Neuronal stem cell (in vitro differentiated cells): ENCODE measurements around the gene ZNF652.

ENCODE experiments used
- DNase-seq: peaks from one replicate; pipeline ENCODE4 v3.0.0-alpha.2; 2013; ENCODE audit warnings: low spot score
- H2AFZ ChIP-seq: one replicate; pipeline ENCODE4 v1.6.1; 2013; ENCODE audit warnings: mild to moderate bottlenecking, low read length, inconsistent platforms
- H2AK5ac ChIP-seq: 2 replicates; pipeline ENCODE4 v1.6.1; 2013; ENCODE audit warnings: low read depth, mild to moderate bottlenecking, inconsistent platforms, low read length, moderate library complexity, mixed read lengths
- H2BK120ac ChIP-seq: 2 replicates; pipeline ENCODE4 v1.6.1; 2013; ENCODE audit warnings: low read depth, mild to moderate bottlenecking, inconsistent platforms, low read length, moderate library complexity, mixed read lengths
- H2BK12ac ChIP-seq: one replicate; pipeline ENCODE4 v1.6.1; 2013; ENCODE audit warnings: low read length, inconsistent platforms
- H2BK15ac ChIP-seq: 2 replicates; pipeline ENCODE4 v1.6.1; 2013; ENCODE audit warnings: mild to moderate bottlenecking, low read length, inconsistent platforms, mixed read lengths
- H2BK5ac ChIP-seq: one replicate; pipeline ENCODE4 v1.6.1; 2013; ENCODE audit warnings: inconsistent platforms, mild to moderate bottlenecking, low read length, moderate library complexity
- H3K14ac ChIP-seq: one replicate; pipeline ENCODE4 v1.6.1; 2013; ENCODE audit warnings: low read length, inconsistent platforms
- H3K18ac ChIP-seq: 2 replicates; pipeline ENCODE4 v1.6.1; 2013; ENCODE audit warnings: low read length, inconsistent platforms
- H3K23ac ChIP-seq: 2 replicates; pipeline ENCODE4 v1.6.1; 2013; ENCODE audit warnings: low read depth, mild to moderate bottlenecking, mixed read lengths, low read length, inconsistent platforms; ENCODE audit not compliant: poor library complexity
- H3K27ac ChIP-seq: replicated peaks from 3 replicates; pipeline ENCODE4 v1.5.1; 2013; ENCODE audit warnings: low read length, inconsistent platforms
- H3K27me3 ChIP-seq, 3 experiments: 2 replicates each; pipeline ENCODE4 v1.6.1; 2013; ENCODE audit warnings: low read length in 3 of 3, mild to moderate bottlenecking in 2 of 3, inconsistent platforms in 1 of 3, low read depth in 1 of 3, mixed read lengths in 1 of 3, moderate library complexity in 1 of 3; ENCODE audit not compliant: control insufficient read depth in 3 of 3, insufficient read depth in 3 of 3
- H3K36me3 ChIP-seq, 2 donors: replicated peaks in 1 of 2; 2 replicates each; pipeline ENCODE4 v1.6.1; 2013; ENCODE audit warnings: low read length in 2 of 2; ENCODE audit not compliant: control insufficient read depth in 2 of 2, insufficient read depth in 2 of 2
- H3K4ac ChIP-seq: 2 replicates; pipeline ENCODE4 v1.6.1; 2013; ENCODE audit warnings: inconsistent platforms, mild to moderate bottlenecking, low read length, moderate library complexity
- H3K4me1 ChIP-seq, 2 donors: 1 replicate in 1 of 2; 2 replicates in 1 of 2; pipeline ENCODE4 v1.6.1; 2013; ENCODE audit warnings: low read length in 2 of 2, low read depth in 1 of 2; ENCODE audit not compliant: control insufficient read depth in 2 of 2, insufficient read depth in 1 of 2
- H3K4me2 ChIP-seq: one replicate; pipeline ENCODE4 v1.6.1; 2013; ENCODE audit warnings: mild to moderate bottlenecking, low read length, inconsistent platforms; ENCODE audit not compliant: insufficient read depth, poor library complexity, severe bottlenecking
- H3K4me3 ChIP-seq, 2 donors: 2 replicates each; pipeline ENCODE4 v1.5.1; 2013; ENCODE audit warnings: low read length in 2 of 2, mild to moderate bottlenecking in 2 of 2, inconsistent platforms in 1 of 2, moderate library complexity in 1 of 2
- H3K79me1 ChIP-seq: one replicate; pipeline ENCODE4 v1.6.1; 2013; ENCODE audit warnings: low read depth, mild to moderate bottlenecking, inconsistent platforms, low read length, moderate library complexity
- H3K9ac ChIP-seq: one replicate; pipeline ENCODE4 v1.6.1; 2013; ENCODE audit warnings: mild to moderate bottlenecking, low read depth, low read length, inconsistent platforms; ENCODE audit not compliant: poor library complexity
- H3K9me3 ChIP-seq, 2 donors: replicated peaks in 1 of 2; 2 replicates each; pipeline versions ENCODE3 to v1.6.1; 2013; ENCODE audit warnings: low read length in 2 of 2, mild to moderate bottlenecking in 2 of 2, inconsistent platforms in 1 of 2, low read depth in 1 of 2, mixed read lengths in 1 of 2, moderate library complexity in 1 of 2; ENCODE audit not compliant: control insufficient read depth in 2 of 2, insufficient read depth in 1 of 2
- H4K8ac ChIP-seq: one replicate; pipeline ENCODE4 v1.6.1; 2013; ENCODE audit warnings: low read depth, mild to moderate bottlenecking, inconsistent platforms, low read length, moderate library complexity
- H4K91ac ChIP-seq: one replicate; pipeline ENCODE4 v1.6.1; 2013; ENCODE audit warnings: low read length, low read depth, mild to moderate bottlenecking, inconsistent platforms; ENCODE audit not compliant: poor library complexity
- WGBS, 2 donors: extraction: QIAGEN DNeasy Blood & Tissue Kit; methylation state at CpG; one replicate each; pipeline ENCODE4 v1.1.7; 2013; ENCODE audit warnings: missing lambda C conversion rate in 2 of 2, mixed read lengths in 1 of 2; ENCODE audit not compliant: insufficient read length in 2 of 2, insufficient replicate concordance in 1 of 2; ENCODE audit errors: extremely low coverage in 2 of 2; 5-methylcytosine and 5-hydroxymethylcytosine counted together

The ZNF652 gene

DNA sequence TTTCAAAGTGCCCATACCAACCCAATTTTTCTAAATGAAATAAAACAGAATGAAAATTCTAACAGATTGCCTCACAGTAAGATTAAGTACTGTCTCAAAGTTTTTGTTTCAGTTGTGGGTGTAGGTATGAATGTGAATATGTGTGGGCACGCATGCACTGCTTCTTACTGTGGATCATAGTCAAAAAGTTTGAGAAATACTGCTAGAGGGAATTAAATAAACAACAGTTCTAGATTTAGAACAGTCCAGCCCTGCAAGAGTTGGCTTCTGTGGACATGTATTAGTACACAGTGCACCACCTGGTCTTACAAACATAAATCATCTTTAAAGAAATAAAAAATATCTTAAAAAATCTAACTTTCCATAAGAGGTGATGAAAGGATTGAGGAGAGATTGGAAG lies 8.4 kb downstream of the ZNF652 start:
- peaks cover 3% of the 10 kb centered on the region for H3K79me1 ChIP-seq
- H3K14ac ChIP-seq = no peak overlapping the region
- no peak overlapping the region for H3K9ac ChIP-seq
- H3K4ac ChIP-seq = no peak overlapping the region
- H2BK5ac ChIP-seq = no peak overlapping the region
- H3K4me2 ChIP-seq = no peak overlapping the region
- no peaks in the 10 kb centered on the region for H3K36me3 ChIP-seq
- no peaks in the 10 kb centered on the region for H3K4me1 ChIP-seq
- H3K27me3 ChIP-seq = no peaks in the 10 kb centered on the region
- peaks cover 2 to 5% of the 10 kb centered on the region in 2 donors for H3K9me3 ChIP-seq
- no CpG with 5 or more reads among the region's 1 CpG for WGBS, 2 donors
- no peak overlapping the region for H3K18ac ChIP-seq
- H2BK12ac ChIP-seq = no peak overlapping the region
- no peak overlapping the region for H2BK120ac ChIP-seq
- no peak overlapping the region for H3K27ac ChIP-seq
- no peak overlapping the region for H2AK5ac ChIP-seq
- H2BK15ac ChIP-seq = no peak overlapping the region
- H2AFZ ChIP-seq = no peak overlapping the region
- H3K23ac ChIP-seq = no peak overlapping the region
- DNase-seq = no peak
- no peak overlapping the region for H3K4me3 ChIP-seq
- no peak overlapping the region for H4K91ac ChIP-seq
- H4K8ac ChIP-seq = no peak overlapping the region

DNA sequence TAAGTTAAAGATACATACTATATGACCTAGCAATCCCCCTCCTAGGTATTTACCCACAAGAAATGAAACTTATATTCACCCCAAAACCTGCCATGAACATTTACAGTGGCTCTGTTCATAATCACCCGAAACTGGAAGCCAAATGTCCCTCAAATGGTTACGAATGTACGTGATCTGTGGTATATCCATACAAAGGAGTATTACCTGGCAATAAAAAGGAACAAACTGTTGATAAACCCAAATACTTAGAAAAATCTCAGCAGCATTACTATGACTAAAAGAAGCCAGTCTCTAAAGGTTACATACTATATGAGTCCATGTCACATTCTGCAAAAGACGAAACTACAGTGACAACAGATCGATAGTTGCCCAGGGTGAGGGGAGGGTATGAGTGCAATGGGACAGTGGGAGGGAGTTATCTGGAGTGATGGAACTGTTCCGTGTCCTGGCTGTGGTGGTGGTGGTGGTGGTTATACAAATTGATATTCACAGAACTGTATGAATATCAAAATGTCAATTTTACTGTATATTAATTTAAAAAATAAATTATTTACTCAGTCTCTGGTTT lies 9.4 kb downstream of the ZNF652 start:
- no peaks in the 10 kb centered on the region for H3K4me1 ChIP-seq
- H2BK5ac ChIP-seq = no peak overlapping the region
- no peak overlapping the region for H2BK120ac ChIP-seq
- no peak overlapping the region for H3K4ac ChIP-seq
- H2AK5ac ChIP-seq = no peak overlapping the region
- DNase-seq = no peak
- no peak overlapping the region for H2BK12ac ChIP-seq
- no peak overlapping the region for H3K23ac ChIP-seq
- H2AFZ ChIP-seq = no peak overlapping the region
- H3K14ac ChIP-seq = no peak overlapping the region
- no peak overlapping the region for H3K4me3 ChIP-seq
- H3K9me3 ChIP-seq = peaks cover 2 to 5% of the 10 kb centered on the region in 2 donors
- no peak overlapping the region for H2BK15ac ChIP-seq
- H4K8ac ChIP-seq = no peak overlapping the region
- no peak overlapping the region for H3K18ac ChIP-seq
- H3K9ac ChIP-seq = no peak overlapping the region
- peaks cover 3% of the 10 kb centered on the region for H3K79me1 ChIP-seq
- H3K27ac ChIP-seq = no peak overlapping the region
- no peaks in the 10 kb centered on the region for H3K36me3 ChIP-seq
- H4K91ac ChIP-seq = no peak overlapping the region
- no peaks in the 10 kb centered on the region for H3K27me3 ChIP-seq
- no peak overlapping the region for H3K4me2 ChIP-seq
- WGBS, 2 donors = no CpG with 5 or more reads among the region's 6 CpGs

DNA sequence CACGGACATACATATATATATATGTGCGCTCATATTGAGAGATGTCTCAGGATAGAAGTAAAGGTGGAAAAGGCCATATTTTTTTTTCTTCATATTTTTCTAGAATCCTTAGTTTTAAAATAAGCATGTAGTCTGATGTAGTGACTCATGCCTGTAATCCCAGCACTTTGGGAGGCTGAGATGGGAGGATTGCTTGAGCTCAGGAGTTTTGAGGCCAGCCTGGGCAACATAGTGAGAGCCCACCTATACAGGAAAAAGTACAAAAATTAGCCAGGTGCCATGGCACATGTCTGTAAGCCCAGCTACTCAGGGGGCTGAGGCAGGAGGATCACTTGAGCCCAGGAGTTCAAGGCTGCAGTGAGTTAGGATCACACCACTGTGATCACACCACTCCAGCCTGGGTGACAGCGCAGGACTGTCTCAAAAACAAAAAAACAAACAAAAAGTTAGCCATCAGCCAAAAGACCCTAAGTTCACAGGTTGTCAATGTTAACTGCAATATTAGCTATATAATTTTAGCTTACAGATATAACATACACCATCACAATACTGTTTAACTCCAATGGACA lies 10.4 kb downstream of the ZNF652 start:
- DNase-seq = no peak

DNA sequence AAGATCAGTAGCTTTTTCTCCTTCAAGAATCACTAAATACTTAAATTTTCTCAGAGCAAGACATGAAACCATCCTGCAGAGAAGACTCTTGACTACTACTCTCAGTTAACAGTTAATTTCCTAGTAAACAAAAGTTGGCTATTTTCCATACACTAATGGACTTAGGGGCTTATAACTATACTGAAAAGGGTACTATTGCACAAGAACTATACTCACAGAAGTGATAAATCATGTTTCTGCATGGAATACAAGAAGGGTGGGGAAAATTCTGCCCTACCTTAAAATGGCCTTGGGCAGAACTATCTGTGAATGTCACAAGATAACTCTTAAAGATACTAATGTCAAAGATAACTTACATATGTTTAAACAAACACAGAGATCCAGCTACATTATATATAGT lies 12.5 kb downstream of the ZNF652 start:
- Histone ChIP-seq H3K23ac (no peak overlapping the region), H3K9me3 (peaks cover 2 to 5% of the 10 kb centered on the region in 2 donors), H3K27me3 (no peaks in the 10 kb centered on the region), H3K9ac (no peak overlapping the region), H2BK15ac (no peak overlapping the region), H2BK12ac (no peak overlapping the region), H3K79me1 (peaks cover 2% of the 10 kb centered on the region), H3K4me1 (no peaks in the 10 kb centered on the region), H3K4me2 (no peak overlapping the region), H4K91ac (no peak overlapping the region), H4K8ac (no peak overlapping the region), H3K14ac (no peak overlapping the region), H2BK120ac (no peak overlapping the region), H3K36me3 (no peaks in the 10 kb centered on the region), H3K4me3 (no peak overlapping the region), H2AK5ac (no peak overlapping the region), H3K27ac (no peak overlapping the region), H3K4ac (no peak overlapping the region), H3K18ac (no peak overlapping the region), H2BK5ac (no peak overlapping the region), H2AFZ (no peak overlapping the region)
- DNase-seq = no peak

More for the DNA sequence above, 10.4 kb downstream of the ZNF652 start:
- Histone ChIP-seq H3K79me1 (peaks cover 2% of the 10 kb centered on the region), H3K14ac (no peak overlapping the region), H2BK12ac (no peak overlapping the region), H3K23ac (no peak overlapping the region), H3K9me3 (peaks cover 2 to 5% of the 10 kb centered on the region in 2 donors), H3K27me3 (no peaks in the 10 kb centered on the region), H3K18ac (no peak overlapping the region), H4K91ac (no peak overlapping the region), H3K4me3 (no peak overlapping the region), H3K4me1 (no peaks in the 10 kb centered on the region), H3K9ac (no peak overlapping the region), H3K36me3 (no peaks in the 10 kb centered on the region), H3K27ac (no peak overlapping the region), H4K8ac (no peak overlapping the region), H3K4me2 (no peak overlapping the region), H2BK15ac (no peak overlapping the region), H2BK5ac (no peak overlapping the region), H2AFZ (no peak overlapping the region), H2BK120ac (no peak overlapping the region), H2AK5ac (no peak overlapping the region), H3K4ac (no peak overlapping the region)
- no CpG with 5 or more reads among the region's 3 CpGs for WGBS, 2 donors
